ENCODE results near the gene STEAP1. TPM values are rescaled to one million over a fixed set of nuclear protein-coding genes. Genes with fewer than 3 reads are reported as not detected.

The STEAP1 gene
- total RNA-seq, 1 donor from 2014 or later: 8.2 TPM

DNA sequence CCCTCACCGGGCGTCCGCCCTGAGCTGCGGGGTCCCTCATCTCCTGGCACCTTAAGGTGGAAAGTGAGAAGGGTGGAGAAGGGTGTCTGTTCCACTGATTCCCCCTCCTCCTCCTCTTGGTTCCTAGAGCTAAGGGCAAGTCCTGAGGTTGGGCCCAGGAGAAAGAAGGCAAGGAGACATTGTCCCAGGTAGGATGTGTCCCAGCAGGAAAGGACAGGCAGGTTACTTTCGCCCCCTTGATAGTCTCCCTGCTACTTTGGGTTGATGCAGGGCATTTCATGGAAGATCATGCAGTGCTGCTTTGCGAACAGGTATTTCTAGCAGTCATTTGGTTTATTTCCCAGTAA lies 57.9 kb downstream of the STEAP1 start:
- H3K4me3 ChIP-seq: peak overlapping the region; percentile 62
- intact Hi-C loops (cut with DNase I): no loop called here
- ATAC-seq (no peak), DNase-seq (no peak)
- H3K27me3 ChIP-seq (ENCODE audit: low read depth): peaks cover 11% of the 10 kb centered on the region
- H3K9me3 ChIP-seq: no peaks in the 10 kb centered on the region
- peak overlapping the region; percentile 80 for H3K27ac ChIP-seq
- no peaks in the 10 kb centered on the region for H3K36me3 ChIP-seq
- TF ChIP-seq CTCF (IDR thresholded peaks at IDR 0.05): no peak
- H3K4me1 ChIP-seq: peaks cover 7% of the 10 kb centered on the region

DNA sequence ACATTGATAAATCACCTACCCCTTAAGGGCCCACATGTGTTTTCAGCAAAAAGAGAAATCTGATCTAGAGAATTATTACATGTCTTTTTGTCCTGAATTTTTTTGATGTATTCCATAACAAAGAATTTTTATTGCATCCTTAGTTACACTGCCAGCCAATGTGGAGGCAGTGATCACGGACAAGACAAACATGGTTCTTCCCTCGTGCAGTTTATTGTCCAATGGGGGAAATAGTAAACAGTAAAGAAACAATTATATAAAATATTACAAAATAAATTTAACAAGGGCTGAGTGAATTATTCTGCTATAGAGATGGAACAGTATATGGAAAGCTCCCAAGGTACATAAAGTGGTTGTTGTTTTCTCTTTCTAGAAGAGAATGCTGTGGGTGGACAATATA lies 59.3 kb downstream of the STEAP1 start:
- no peaks in the 10 kb centered on the region for H3K9me3 ChIP-seq
- DNase-seq: no peak

More for the DNA sequence above, 59.3 kb downstream of the STEAP1 start:
- Histone ChIP-seq H3K27ac (no peak overlapping the region), H3K36me3 (no peaks in the 10 kb centered on the region), H3K4me1 (peaks cover 7% of the 10 kb centered on the region), H3K4me3 (peak overlapping the region; percentile 62), H3K27me3 (ENCODE audit: low read depth) (peaks cover 11% of the 10 kb centered on the region)
- TF ChIP-seq CTCF (IDR thresholded peaks at IDR 0.05): no peak
- ATAC-seq: no peak
- intact Hi-C loops (cut with DNase I): no loop called here

Other genes with a start within 250 kb of the STEAP1 start
- gene STEAP2, start 57.3 kb downstream of the STEAP1 start, total RNA-seq: 13.4 TPM
- 8.4 TPM for gene CFAP69, start 90.7 kb downstream of the STEAP1 start, total RNA-seq
- not detected for gene FAM237B, start 166.8 kb downstream of the STEAP1 start, total RNA-seq
- 21.3 TPM for gene GTPBP10, start 192.2 kb downstream of the STEAP1 start, total RNA-seq
- gene CLDN12, start 249.0 kb downstream of the STEAP1 start, total RNA-seq: 34.7 TPM